GM19328 (cell line): Measurements from ENCODE around the gene SPEM3.

ENCODE experiments used
- ATAC-seq: cut with Tn5 transposase; IDR thresholded peaks from one replicate; pipeline ENCODE4 v1.9.1; 2021; ENCODE audit warnings: mild to moderate bottlenecking, moderate library complexity; ENCODE audit not compliant: unreplicated experiment

SPEM3 gene

GRCh38 chr17:7403727-7403976 lies 25.0 kb upstream of the SPEM3 start:
- peak; percentile 4 for ATAC-seq

- peak; percentile 87 for ATAC-seq
Measured at GRCh38 chr17:7403977-7404736, 24.5 kb upstream of the SPEM3 start, which contains the start of gene TMEM256. TMEM256 (minus strand) TSS chr17:7404097; CDS start chr17:7404084, 13 bp downstream.

GRCh38 chr17:7404737-7405349 lies 23.8 kb upstream of the SPEM3 start:
- ATAC-seq, result peak; percentile 13

- no peak for ATAC-seq
Measured at GRCh38 chr17:7405350-7406234, 23.1 kb upstream of the SPEM3 start.

- ATAC-seq, result no peak
Measured at GRCh38 chr17:7406235-7406825, 22.3 kb upstream of the SPEM3 start.

GRCh38 chr17:7407082-7407481 lies 21.6 kb upstream of the SPEM3 start:
- no peak for ATAC-seq

- no peak for ATAC-seq
Measured at GRCh38 chr17:7407485-7408251, 21.0 kb upstream of the SPEM3 start, which contains the start of gene NLGN2. NLGN2 (plus strand) TSS chr17:7407845; CDS start chr17:7408256, 411 bp downstream.

GRCh38 chr17:7408252-7408727 lies 20.4 kb upstream of the SPEM3 start:
- ATAC-seq, result no peak

- ATAC-seq, result no peak
Measured at GRCh38 chr17:7408863-7409262, 19.8 kb upstream of the SPEM3 start.

- ATAC-seq, result no peak
Measured at GRCh38 chr17:7409716-7410115, 18.9 kb upstream of the SPEM3 start.

GRCh38 chr17:7410634-7411426 lies 17.8 kb upstream of the SPEM3 start:
- ATAC-seq, result no peak

- no peak for ATAC-seq
Measured at GRCh38 chr17:7411427-7411750, 17.3 kb upstream of the SPEM3 start.

- ATAC-seq, result no peak
Measured at GRCh38 chr17:7413346-7413985, 15.2 kb upstream of the SPEM3 start.

GRCh38 chr17:7414837-7415236 lies 13.8 kb upstream of the SPEM3 start:
- no peak for ATAC-seq

- ATAC-seq, result no peak
Measured at GRCh38 chr17:7415784-7416183, 12.9 kb upstream of the SPEM3 start.

- no peak for ATAC-seq
Measured at GRCh38 chr17:7416323-7416722, 12.3 kb upstream of the SPEM3 start.

GRCh38 chr17:7417056-7417655 lies 11.5 kb upstream of the SPEM3 start:
- no peak for ATAC-seq

- ATAC-seq, result no peak
Measured at GRCh38 chr17:7418472-7419152, 10.0 kb upstream of the SPEM3 start.
